SK-N-SH treated with all-trans-retinoic acid at 6 μM for 48 hours (cell line): Measurements from ENCODE around the gene ECD.

Experiments used
- ATAC-seq: fragments of 200-7000 bp; cut with Tn5 transposase; 3 replicates; pipeline ENCODE4 v1.9.1; 2020; ENCODE audit warnings: mild to moderate bottlenecking, moderate library complexity
- ARNTL ChIP-seq: fragments of 450-650 bp; formaldehyde crosslinking; IDR thresholded peaks from 2 replicates; pipeline ENCODE4 v1.5.0; 2020; ENCODE audit warnings: low read depth, mild to moderate bottlenecking, moderate library complexity, borderline replicate concordance
- CREB5 ChIP-seq: fragments of 250-450 bp; sonication (Bioruptor Pico); IDR thresholded peaks from 2 replicates; pipeline ENCODE4 v1.5.1; 2020; ENCODE audit warnings: low read depth, mild to moderate bottlenecking, moderate library complexity
- CSDC2 ChIP-seq: fragments of 250-450 bp; sonication (Bioruptor Pico); IDR thresholded peaks from 2 replicates; pipeline ENCODE4 v1.5.0; 2020; ENCODE audit warnings: mild to moderate bottlenecking, moderate library complexity
- CSRNP3 ChIP-seq: fragments of 250-450 bp; sonication (Bioruptor Pico); IDR thresholded peaks from 2 replicates; pipeline ENCODE4 v1.5.1; 2021; ENCODE audit warnings: mild to moderate bottlenecking, moderate library complexity
- ESRRG ChIP-seq: fragments of 250-450 bp; sonication (Bioruptor Pico); IDR thresholded peaks from 2 replicates; pipeline ENCODE4 v1.6.1; 2021; ENCODE audit warnings: mild to moderate bottlenecking
- GLIS3 ChIP-seq: fragments of 250-450 bp; sonication (Bioruptor Pico); IDR thresholded peaks from 2 replicates; pipeline ENCODE4 v1.5.0; 2020; ENCODE audit warnings: mild to moderate bottlenecking, moderate library complexity
- ISL1 ChIP-seq: fragments of 250-450 bp; sonication (Bioruptor Pico); IDR thresholded peaks from 2 replicates; pipeline ENCODE4 v2.1.2; 2022; ENCODE audit warnings: mild to moderate bottlenecking, moderate library complexity
- OSR1 ChIP-seq: fragments of 250-450 bp; sonication (Bioruptor Pico); IDR thresholded peaks from 2 replicates; pipeline ENCODE4 v1.8.0; 2022; ENCODE audit warnings: moderate library complexity, mild to moderate bottlenecking, inconsistent platforms
- POU6F1 ChIP-seq: fragments of 250-450 bp; sonication (Bioruptor Pico); IDR thresholded peaks from 2 replicates; pipeline ENCODE4 v1.8.0; 2021; ENCODE audit warnings: low read depth, mild to moderate bottlenecking, moderate library complexity, borderline replicate concordance
- PPARA ChIP-seq: fragments of 250-450 bp; sonication (Bioruptor Pico); IDR thresholded peaks from 2 replicates; pipeline ENCODE4 v1.5.0; 2020; ENCODE audit warnings: mild to moderate bottlenecking, borderline replicate concordance
- RARB ChIP-seq: fragments of 250-450 bp; sonication (Bioruptor Pico); IDR thresholded peaks from 2 replicates; pipeline ENCODE4 v1.8.0; 2021; ENCODE audit warnings: mild to moderate bottlenecking, moderate library complexity
- SNAI2 ChIP-seq: fragments of 250-450 bp; sonication (Bioruptor Pico); IDR thresholded peaks from 2 replicates; pipeline ENCODE4 v1.5.0; 2020; ENCODE audit warnings: mild to moderate bottlenecking, moderate library complexity
- TCF4 ChIP-seq: fragments of 250-450 bp; sonication (Bioruptor Pico); IDR thresholded peaks from 2 replicates; pipeline ENCODE4 v1.8.0; 2021; ENCODE audit warnings: mild to moderate bottlenecking, moderate library complexity, borderline replicate concordance
- TOX ChIP-seq: fragments of 250-450 bp; sonication (Bioruptor Pico); IDR thresholded peaks from 2 replicates; pipeline ENCODE4 v1.8.0; 2021; ENCODE audit warnings: mild to moderate bottlenecking, moderate library complexity, borderline replicate concordance
- TSHZ2 ChIP-seq: fragments of 250-450 bp; sonication (Bioruptor Pico); IDR thresholded peaks from 2 replicates; pipeline ENCODE4 v1.5.0; 2020; ENCODE audit warnings: mild to moderate bottlenecking, moderate library complexity
- ZFP3 ChIP-seq: fragments of 250-450 bp; sonication (Bioruptor Pico); IDR thresholded peaks from 2 replicates; pipeline ENCODE4 v1.5.0; 2020; ENCODE audit warnings: mild to moderate bottlenecking, moderate library complexity
- ZFP30 ChIP-seq: fragments of 450-650 bp; formaldehyde crosslinking; IDR thresholded peaks from 2 replicates; pipeline ENCODE4 v1.5.0; 2022; ENCODE audit warnings: mild to moderate bottlenecking, moderate library complexity
- ZNF565 ChIP-seq: fragments of 450-650 bp; formaldehyde crosslinking; conservative IDR thresholded peaks from 2 replicates; pipeline ENCODE4 v1.5.0; 2020; ENCODE audit warnings: low read depth, mild to moderate bottlenecking, moderate library complexity
- ZNF70 ChIP-seq: fragments of 450-650 bp; formaldehyde crosslinking; IDR thresholded peaks from 2 replicates; pipeline ENCODE4 v1.5.0; 2020; ENCODE audit warnings: mild to moderate bottlenecking, moderate library complexity
- ZNF8 ChIP-seq: fragments of 450-650 bp; formaldehyde crosslinking; IDR thresholded peaks from 2 replicates; pipeline ENCODE4 v1.5.0; 2020; ENCODE audit warnings: mild to moderate bottlenecking, moderate library complexity

ECD gene

GRCh38 chr10:73131301-73131700, 36.5 kb downstream of the ECD start (continued):
- TF ChIP-seq CSRNP3 (CRISPR knock-in tag) (no peak), ARNTL (CRISPR knock-in tag) (no peak), TSHZ2 (CRISPR knock-in tag) (no peak)

GRCh38 chr10:73126343-73126742, 41.5 kb downstream of the ECD start:
- ATAC-seq: no peak
- TF ChIP-seq ZNF8 (no peak), CSRNP3 (CRISPR knock-in tag) (no peak), OSR1 (CRISPR knock-in tag) (no peak), SNAI2 (CRISPR knock-in tag) (no peak), ZFP30 (CRISPR knock-in tag) (no peak), ISL1 (CRISPR knock-in tag) (no peak), ESRRG (CRISPR knock-in tag) (no peak), ZNF565 (CRISPR knock-in tag) (no peak), RARB (CRISPR knock-in tag) (no peak), PPARA (CRISPR knock-in tag) (no peak), TOX (no peak), ZNF70 (no peak), TSHZ2 (CRISPR knock-in tag) (no peak)

- no peak for ATAC-seq
- TF ChIP-seq ZNF8 (no peak), POU6F1 (CRISPR knock-in tag) (no peak), TCF4 (CRISPR knock-in tag) (no peak), RARB (CRISPR knock-in tag) (no peak), CSDC2 (CRISPR knock-in tag) (no peak), TOX (no peak), ZFP3 (CRISPR knock-in tag) (no peak), ZNF70 (no peak), OSR1 (CRISPR knock-in tag) (no peak), PPARA (CRISPR knock-in tag) (no peak), SNAI2 (CRISPR knock-in tag) (no peak), ISL1 (CRISPR knock-in tag) (no peak), ZNF565 (CRISPR knock-in tag) (no peak), ARNTL (CRISPR knock-in tag) (no peak), CREB5 (CRISPR knock-in tag) (no peak), TSHZ2 (CRISPR knock-in tag) (no peak), GLIS3 (no peak), ESRRG (CRISPR knock-in tag) (no peak), ZFP30 (CRISPR knock-in tag) (no peak)
Observed at GRCh38 chr10:73119952-73120351, 47.9 kb downstream of the ECD start.
